ENCODE data around the gene SESTD1.

SESTD1 gene

GRCh38 chr2:179181002-179181401 lies 83.6 kb downstream of the SESTD1 start:
- no peak for DNase-seq

DNA sequence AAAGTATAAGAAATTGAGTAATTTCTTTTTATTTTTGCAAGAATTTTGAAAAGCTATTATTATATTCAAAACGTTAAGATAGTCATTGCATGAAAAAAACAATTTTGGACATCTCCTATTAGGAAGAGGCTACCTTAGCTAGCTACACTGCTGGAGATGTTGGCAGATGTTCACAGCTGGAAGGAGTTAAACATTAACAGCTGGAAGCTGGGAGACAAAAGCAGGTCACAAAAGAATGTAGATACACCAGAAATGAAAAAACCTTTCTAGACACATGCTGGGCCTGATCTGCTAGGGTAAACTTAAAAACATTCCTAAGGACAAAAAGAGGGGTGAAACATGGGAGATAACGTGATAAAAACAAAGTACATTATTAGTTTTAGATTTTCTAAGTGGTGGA lies 84.4 kb downstream of the SESTD1 start:
- DNase-seq, result no peak

DNA sequence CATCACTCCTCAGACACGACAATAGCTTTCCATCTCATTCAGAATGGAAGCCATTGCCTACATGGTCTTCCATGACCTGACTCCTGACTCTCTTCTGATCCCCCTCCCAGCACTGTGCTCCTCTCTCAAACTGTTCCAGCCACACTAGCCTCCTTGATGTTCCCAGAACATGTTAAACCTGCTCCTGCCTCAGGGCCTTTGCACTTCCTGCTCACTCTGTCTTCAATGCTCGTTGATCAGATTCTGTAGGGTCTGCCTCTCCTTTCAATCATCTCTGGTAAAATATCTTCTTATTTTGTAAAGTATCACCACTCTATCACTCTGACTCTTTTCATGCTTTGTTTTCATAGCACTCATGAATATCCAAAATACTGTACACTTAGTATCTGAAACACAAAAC lies 84.9 kb downstream of the SESTD1 start:
- DNase-seq, result no peak

GRCh38 chr2:179177694-179178093 lies 86.9 kb downstream of the SESTD1 start:
- no peak for DNase-seq

- no peak for DNase-seq
Measured at GRCh38 chr2:179174240-179174639, 90.4 kb downstream of the SESTD1 start.

- DNase-seq, result no peak
Measured at GRCh38 chr2:179172894-179173293, 91.7 kb downstream of the SESTD1 start.

DNA sequence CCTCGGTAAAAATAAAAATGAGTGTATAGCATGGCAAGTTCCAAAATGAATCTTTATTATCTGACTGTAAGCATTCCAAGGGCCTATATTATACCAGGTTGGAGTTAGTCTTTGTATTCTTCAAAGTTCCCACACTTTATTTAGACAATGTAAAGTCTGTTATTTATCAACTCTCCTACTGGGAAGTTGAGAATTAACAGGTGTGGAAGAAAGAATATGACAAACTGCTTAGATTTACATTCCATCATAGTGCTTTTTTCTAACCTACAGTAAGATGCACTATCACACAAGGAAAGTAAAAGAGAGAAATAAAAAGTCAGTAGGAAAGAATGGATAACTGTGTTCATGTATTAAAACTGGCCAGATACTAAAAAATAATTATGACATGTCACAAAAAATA lies 93.3 kb downstream of the SESTD1 start:
- DNase-seq, result no peak

GRCh38 chr2:179170901-179171300 lies 93.7 kb downstream of the SESTD1 start:
- DNase-seq, result no peak

- DNase-seq, result no peak
Measured at GRCh38 chr2:179165356-179166000, 99.2 kb downstream of the SESTD1 start.

- DNase-seq, result no peak
Measured at GRCh38 chr2:179141206-179141605, 123.4 kb downstream of the SESTD1 start.

GRCh38 chr2:179140571-179140970 lies 124.1 kb downstream of the SESTD1 start:
- no peak for DNase-seq

GRCh38 chr2:179139506-179139905 lies 125.1 kb downstream of the SESTD1 start:
- DNase-seq, result no peak

- DNase-seq, result no peak
Measured at GRCh38 chr2:179137200-179137759, 127.4 kb downstream of the SESTD1 start.

GRCh38 chr2:179133016-179133415 lies 131.6 kb downstream of the SESTD1 start:
- no peak for DNase-seq

DNA sequence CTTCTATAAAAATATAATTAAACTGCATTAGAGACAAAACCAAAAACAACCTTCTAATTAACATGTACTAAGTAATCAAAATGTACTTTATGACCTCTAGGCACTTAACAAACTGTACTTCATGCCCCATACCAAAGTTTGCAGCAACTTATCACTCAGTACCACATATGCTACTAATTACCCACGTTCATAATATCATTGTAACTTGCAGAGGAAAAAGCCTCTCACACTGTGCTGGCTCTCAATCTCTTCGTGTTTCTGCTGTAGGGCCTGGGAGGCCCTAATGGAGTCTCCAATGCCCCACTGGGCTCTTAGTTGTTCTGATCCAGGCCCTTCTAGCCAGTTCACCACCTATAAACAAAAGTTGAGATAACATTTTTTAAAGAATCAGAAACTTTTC lies 132.6 kb downstream of the SESTD1 start:
- DNase-seq, result no peak

GRCh38 chr2:179130560-179130959 lies 134.1 kb downstream of the SESTD1 start:
- no peak for DNase-seq

- no peak for DNase-seq
Measured at GRCh38 chr2:179129574-179130238, 134.9 kb downstream of the SESTD1 start.

DNA sequence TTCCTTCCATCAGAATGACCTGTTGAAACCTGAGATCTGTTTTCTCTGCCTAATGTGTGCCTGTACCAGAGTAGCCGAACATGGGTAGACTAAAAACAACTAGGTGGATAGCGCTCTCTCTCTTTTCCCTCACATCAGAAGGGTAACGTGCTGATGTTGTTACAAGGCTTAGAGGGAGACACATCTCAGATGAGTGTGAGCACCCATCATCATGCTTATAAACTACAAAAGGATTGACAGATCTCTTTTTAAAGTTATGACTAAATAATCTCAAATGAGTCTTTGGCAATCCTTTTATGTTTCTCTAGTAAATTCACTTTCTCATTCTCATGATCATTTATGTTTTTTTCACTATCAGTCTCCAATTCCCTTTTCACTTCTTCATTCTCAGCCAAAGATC lies 139.2 kb downstream of the SESTD1 start:
- no peak for DNase-seq

- DNase-seq, result no peak
Measured at GRCh38 chr2:179124282-179124681, 140.3 kb downstream of the SESTD1 start.

DNA sequence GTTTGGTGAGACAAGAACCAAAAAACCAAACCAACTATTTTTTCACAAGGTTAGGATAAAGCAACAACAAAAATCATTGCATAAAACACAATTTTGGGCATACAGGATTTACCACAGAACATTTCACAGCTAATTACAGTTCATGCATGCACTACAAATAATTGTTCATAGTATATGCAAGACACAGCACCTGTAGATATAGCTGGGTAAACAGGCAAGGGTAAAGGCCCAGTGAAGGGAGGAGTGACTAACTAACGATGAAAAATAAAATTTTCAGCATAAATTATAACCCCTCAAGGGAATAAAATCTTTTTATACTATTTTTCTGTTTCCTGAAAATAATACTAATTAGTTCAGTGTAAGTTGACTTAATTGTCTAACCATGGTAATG lies 141.4 kb downstream of the SESTD1 start:
- no peak for DNase-seq

- DNase-seq, result no peak
Measured at GRCh38 chr2:179107737-179108136, 156.9 kb downstream of the SESTD1 start.

DNA sequence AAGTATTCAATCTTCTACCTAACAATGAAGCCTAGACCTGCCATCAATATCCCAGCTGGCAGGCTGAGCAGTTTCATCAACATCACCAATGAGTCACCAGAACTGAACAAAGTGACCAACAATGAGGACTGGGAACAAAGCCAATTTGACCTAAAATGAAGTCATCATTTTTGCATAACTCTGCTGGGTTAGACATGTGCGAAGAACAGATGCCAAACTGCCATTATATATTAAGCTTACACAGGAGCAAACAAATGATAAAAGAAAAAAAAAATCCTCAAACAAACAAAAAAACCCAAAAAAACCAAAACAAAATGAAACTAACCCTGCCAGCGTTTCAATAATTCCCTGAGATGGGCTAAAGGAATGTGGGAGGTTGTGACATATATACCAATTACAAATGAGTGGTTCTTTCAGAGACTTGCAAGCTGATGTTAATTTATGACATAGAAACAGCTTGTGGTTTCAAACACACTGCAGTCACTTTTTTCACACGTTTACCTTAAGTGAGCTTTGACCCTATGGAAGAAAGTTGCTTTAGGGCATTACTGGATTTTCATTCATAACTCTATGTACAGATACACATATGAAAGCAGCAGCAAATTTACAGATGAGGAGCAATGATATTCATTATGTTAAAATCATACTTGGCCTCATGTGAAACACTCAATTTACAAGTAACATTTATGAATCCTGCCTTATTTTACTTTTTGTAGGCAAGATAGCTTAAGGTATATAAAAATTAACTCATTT lies 157.8 kb downstream of the SESTD1 start:
- DNase-seq, result peak; percentile 89

DNA sequence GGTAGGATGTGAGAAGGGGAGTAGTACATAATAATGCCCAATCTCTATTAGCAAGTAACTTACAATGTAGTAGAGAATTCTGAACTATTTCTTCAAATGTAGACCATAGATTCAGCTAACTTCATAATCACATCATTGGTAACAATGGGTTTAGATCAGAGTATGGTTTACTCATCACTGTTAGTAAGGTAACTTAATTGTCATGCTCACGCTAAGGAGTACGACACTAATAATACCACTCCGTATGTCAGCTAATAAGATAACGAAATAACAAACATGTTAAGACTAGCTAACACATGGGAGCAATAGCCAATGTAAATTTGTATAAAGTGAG lies 158.3 kb downstream of the SESTD1 start:
- DNase-seq, result no peak

- no peak for DNase-seq
Measured at GRCh38 chr2:179104736-179105135, 159.9 kb downstream of the SESTD1 start.

Measured in NCI-H1436 treated with DMSO at 0.1 percent for 48 hours (cell line).